Heart left ventricle (tissue), 13 donors: ENCODE results near the gene FOXP4.

ENCODE experiments used
- CTCF ChIP-seq, 12 donors: fragments of 200-600 bp; sonication (generic) in 4 of 12; IDR thresholded peaks; one replicate each; pipeline versions ENCODE4 v1.5.0 to v1.8.0; 2018 to 2022; ENCODE audit warnings: antibody characterized with exemption in 12 of 12, mild to moderate bottlenecking in 5 of 12
- POLR2A ChIP-seq, 2 donors: fragments of 450-650 bp; IDR thresholded peaks; one replicate each; pipeline ENCODE4 v1.6.1; 2017; ENCODE audit warnings: antibody characterized with exemption in 2 of 2, mild to moderate bottlenecking in 2 of 2, moderate library complexity in 2 of 2
- donor health status: ischemic (EF 13 %, LVEDD 7.1; RV severe dilation, severe dysfunction).
- donor health status: DM: no; HTN: yes; CAD: no.
- donor health status: DM: no; HTN: no; CAD: no.
- donor health status: ischemic (EF 25% LVEDD 6.9; RV normal size, moderate dysfunction).
- donor health status: ischemic (EF 25% LVEDD 5.7; RV mildly dilated, moderate dysfunction).
- donor health status: ischemic (EF 35%, LVEDD 5.7; RV mildly dilated, moderate dysfunction).
- donor health status: nonischemic (EF 11% LVEDD 7.7; RV severe dilation, severe dysfunction).
- donor health status: DM: yes; HTN: yes; CAD: no.
- donor health status: PGD.
- donor health status: ischemic (EF 29% LVEDD 5.4; RV normal size, mild dysfunction).
- donor health status: nonischemic (EF 23%, LVEDD 6.1; RV moderate dilation, normal function).

DNA sequence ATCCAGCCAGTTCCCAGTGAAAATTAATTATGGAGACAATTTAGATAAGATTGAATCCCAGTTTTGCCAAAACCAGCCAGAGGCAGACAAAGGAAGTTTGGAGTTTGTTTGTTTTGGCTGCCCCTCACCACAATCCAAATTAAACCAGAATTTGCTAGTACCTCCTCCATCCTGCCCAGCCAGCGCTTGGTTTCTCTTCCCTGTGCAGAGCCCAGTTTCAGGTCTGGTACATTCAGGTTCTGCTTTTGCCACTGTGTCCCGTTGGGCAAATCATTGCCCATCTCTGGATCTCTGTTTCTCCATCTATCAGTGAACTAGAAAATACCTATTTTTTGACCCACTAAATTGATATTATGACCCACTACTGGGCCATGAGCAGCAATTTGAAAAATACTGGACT is 26.4 kb downstream of the FOXP4 start:
- TF ChIP-seq CTCF (IDR thresholded peaks at IDR 0.05) (no peak), POLR2A (IDR thresholded peaks at IDR 0.05) (no peak)
